Vagina (tissue), 2 donors: ENCODE results near the gene GLYATL3.

Source experiments
- POLR2A ChIP-seq, 2 donors: fragments of 450-650 bp; IDR thresholded peaks; one replicate each; pipeline ENCODE4 v1.6.1; 2017; ENCODE audit warnings: antibody characterized with exemption in 2 of 2, mild to moderate bottlenecking in 2 of 2, moderate library complexity in 2 of 2
- POLR2AphosphoS5 ChIP-seq, 2 donors: sonication (generic); formaldehyde crosslinking; IDR thresholded peaks; one replicate each; pipeline ENCODE4 v1.9.0; 2017; ENCODE audit warnings: antibody characterized with exemption in 2 of 2, mild to moderate bottlenecking in 2 of 2, low read depth in 1 of 2; ENCODE audit not compliant: insufficient read depth in 1 of 2
- TF ChIP-seq, protein P1 (sequence below), 3 experiments: fragments of 450-650 bp in 2 of 3; fragments of 200-600 bp in 1 of 3; sonication (generic) in 1 of 3; IDR thresholded peaks; one replicate each; pipeline ENCODE4 v1.5.1; 2017 to 2019; ENCODE audit warnings: antibody characterized with exemption in 3 of 3, mild to moderate bottlenecking in 2 of 3, moderate library complexity in 2 of 3

DNA sequence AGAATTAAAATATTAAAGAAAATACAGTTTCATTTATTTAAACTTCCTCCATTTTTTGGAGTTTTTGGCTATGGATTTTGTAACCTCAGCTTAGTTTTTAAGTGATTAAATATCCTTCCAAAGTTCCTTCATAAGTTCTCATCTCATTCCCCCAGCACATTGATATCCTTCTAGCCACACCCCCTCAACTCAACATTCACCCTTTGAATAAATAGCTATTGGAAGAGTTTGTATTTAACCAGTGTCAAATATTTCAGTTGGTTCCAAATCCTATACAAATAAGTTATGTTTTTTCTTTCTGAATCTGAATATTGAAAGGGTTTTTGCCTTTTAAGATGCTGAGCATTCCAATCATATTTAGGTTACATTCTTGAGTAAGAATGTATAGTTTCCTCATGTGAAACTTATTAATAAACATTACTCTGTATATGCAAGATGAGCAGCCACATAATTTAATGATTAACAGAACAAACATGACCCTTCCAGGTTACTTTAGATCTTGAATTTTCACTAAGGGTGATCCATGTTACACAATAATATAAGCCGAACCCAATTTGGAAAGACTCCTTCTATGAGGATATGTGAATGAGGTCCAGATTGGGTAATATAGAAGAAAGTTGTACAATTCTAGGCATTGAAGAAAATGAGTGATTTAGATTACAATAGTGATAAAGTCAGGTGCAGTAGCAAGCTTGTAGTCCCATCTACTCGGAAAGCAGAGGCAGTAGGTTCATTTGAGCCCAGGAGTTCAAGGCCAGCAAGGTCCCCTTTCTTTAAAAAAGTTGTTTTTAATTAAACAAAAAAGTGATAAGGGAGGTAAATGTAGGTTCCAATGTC, 13.6 kb downstream of the GLYATL3 start:
- TF ChIP-seq, protein P1, sequence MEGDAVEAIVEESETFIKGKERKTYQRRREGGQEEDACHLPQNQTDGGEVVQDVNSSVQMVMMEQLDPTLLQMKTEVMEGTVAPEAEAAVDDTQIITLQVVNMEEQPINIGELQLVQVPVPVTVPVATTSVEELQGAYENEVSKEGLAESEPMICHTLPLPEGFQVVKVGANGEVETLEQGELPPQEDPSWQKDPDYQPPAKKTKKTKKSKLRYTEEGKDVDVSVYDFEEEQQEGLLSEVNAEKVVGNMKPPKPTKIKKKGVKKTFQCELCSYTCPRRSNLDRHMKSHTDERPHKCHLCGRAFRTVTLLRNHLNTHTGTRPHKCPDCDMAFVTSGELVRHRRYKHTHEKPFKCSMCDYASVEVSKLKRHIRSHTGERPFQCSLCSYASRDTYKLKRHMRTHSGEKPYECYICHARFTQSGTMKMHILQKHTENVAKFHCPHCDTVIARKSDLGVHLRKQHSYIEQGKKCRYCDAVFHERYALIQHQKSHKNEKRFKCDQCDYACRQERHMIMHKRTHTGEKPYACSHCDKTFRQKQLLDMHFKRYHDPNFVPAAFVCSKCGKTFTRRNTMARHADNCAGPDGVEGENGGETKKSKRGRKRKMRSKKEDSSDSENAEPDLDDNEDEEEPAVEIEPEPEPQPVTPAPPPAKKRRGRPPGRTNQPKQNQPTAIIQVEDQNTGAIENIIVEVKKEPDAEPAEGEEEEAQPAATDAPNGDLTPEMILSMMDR (IDR thresholded peaks at IDR 0.05), result no peak
- TF ChIP-seq POLR2A (IDR thresholded peaks at IDR 0.05) (no peak), POLR2AphosphoS5 (IDR thresholded peaks at IDR 0.05; ENCODE audit: insufficient read depth in 1 of 2, low read depth in 1 of 2) (no peak)
